Breast epithelium (tissue), 3 donors: ENCODE results near the gene PTPRH.

ENCODE experiments used
- POLR2AphosphoS5 ChIP-seq, 3 donors: sonication (generic); formaldehyde crosslinking; IDR thresholded peaks; one replicate each; pipeline ENCODE4 v1.6.1; 2017; ENCODE audit warnings: antibody characterized with exemption in 3 of 3
- TF ChIP-seq, protein P1 (sequence below), 3 donors: fragments of 450-650 bp; IDR thresholded peaks; one replicate each; pipeline ENCODE4 v1.5.1; 2016 to 2017; ENCODE audit warnings: antibody characterized with exemption in 3 of 3, mild to moderate bottlenecking in 3 of 3, moderate library complexity in 3 of 3

DNA sequence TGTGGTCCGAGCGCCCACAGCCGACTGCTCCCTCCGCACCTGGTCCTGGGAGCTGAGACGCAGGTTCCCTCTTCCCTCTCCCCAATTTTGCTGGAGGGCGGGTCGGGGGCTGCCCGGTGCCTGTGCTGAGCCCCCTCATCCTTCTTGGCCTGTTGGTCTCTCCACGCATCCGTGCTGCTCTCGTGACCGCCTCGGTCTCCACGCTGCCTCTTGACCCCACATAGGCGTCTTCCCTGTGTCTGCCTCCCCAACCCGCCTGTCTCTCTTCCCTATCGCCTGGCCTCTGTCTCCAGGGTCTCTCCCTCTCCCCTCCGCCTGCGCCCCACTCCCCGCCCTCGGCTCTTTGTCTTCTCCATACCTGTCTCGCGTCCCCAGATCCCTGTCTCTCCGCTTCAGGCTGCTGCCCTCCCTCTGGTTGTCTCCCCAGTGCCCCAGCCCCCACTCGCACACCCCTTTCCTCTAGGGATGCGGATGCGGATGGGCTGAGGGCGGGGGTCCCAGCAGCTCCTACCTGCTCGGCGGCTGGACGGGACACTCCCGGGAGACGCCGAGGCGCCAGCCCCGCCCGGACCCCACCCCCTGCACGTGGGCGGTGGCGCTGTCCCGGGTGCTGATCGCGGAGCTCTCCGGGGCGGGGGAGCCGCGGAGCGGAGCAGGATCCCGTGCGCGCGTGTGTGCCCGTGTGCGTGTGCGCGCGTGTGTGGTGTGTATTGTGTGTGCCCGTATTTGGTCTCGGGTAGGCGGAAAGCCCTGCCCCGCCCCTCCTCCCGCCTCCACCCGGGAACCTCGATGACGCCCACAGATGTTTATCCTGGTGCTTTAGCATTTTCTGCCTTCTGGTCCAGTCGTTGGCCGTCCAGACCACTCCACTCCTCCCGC is 29.5 kb downstream of the PTPRH start, which contains the start of gene SYT5:
- TF ChIP-seq, protein P1, sequence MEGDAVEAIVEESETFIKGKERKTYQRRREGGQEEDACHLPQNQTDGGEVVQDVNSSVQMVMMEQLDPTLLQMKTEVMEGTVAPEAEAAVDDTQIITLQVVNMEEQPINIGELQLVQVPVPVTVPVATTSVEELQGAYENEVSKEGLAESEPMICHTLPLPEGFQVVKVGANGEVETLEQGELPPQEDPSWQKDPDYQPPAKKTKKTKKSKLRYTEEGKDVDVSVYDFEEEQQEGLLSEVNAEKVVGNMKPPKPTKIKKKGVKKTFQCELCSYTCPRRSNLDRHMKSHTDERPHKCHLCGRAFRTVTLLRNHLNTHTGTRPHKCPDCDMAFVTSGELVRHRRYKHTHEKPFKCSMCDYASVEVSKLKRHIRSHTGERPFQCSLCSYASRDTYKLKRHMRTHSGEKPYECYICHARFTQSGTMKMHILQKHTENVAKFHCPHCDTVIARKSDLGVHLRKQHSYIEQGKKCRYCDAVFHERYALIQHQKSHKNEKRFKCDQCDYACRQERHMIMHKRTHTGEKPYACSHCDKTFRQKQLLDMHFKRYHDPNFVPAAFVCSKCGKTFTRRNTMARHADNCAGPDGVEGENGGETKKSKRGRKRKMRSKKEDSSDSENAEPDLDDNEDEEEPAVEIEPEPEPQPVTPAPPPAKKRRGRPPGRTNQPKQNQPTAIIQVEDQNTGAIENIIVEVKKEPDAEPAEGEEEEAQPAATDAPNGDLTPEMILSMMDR (IDR thresholded peaks at IDR 0.05), result no peak
- TF ChIP-seq POLR2AphosphoS5 (IDR thresholded peaks at IDR 0.05), result no peak
